ENCODE data around the gene PDC.
"Not testable (repeated sequence)": the region's sequence is repeated elsewhere in the genome, so short reads cannot be mapped to it uniquely, and the experiment has no call there.

Gene PDC

GRCh38 chr1:186418503-186418902 lies 42.4 kb downstream of the PDC start:
- TF ChIP-seq POU2F2 (IDR thresholded peaks at IDR 0.05; ENCODE audit: low read depth, low read length), result no peak
- TF ChIP-seq SPI1 (IDR thresholded peaks at IDR 0.05; ENCODE audit: low read depth, low read length), result no peak
- TF ChIP-seq POLR2AphosphoS5 (IDR thresholded peaks at IDR 0.05; ENCODE audit: low read depth, low read length), result no peak
- no peak for DNase-seq (ENCODE audit: insufficient read length, low spot score)
- no peak for FAIRE-seq

- no peak for TF ChIP-seq POU2F2 (IDR thresholded peaks at IDR 0.05; ENCODE audit: low read depth, low read length)
- TF ChIP-seq PAX5 (IDR thresholded peaks at IDR 0.05; ENCODE audit: insufficient read depth, low read length, severe bottlenecking), result no peak
- TF ChIP-seq POLR2AphosphoS5 (IDR thresholded peaks at IDR 0.05; ENCODE audit: low read depth, low read length), result no peak
- TF ChIP-seq TAF1 (IDR thresholded peaks at IDR 0.05; ENCODE audit: low read depth, low read length), result no peak
- no peak for TF ChIP-seq POLR2A (IDR thresholded peaks at IDR 0.05; ENCODE audit: low read depth, low read length)
- no peak for TF ChIP-seq SPI1 (IDR thresholded peaks at IDR 0.05; ENCODE audit: low read depth, low read length)
- DNase-seq (ENCODE audit: insufficient read length, low spot score) (no peak), FAIRE-seq (no peak)
These were observed 47.6 kb downstream of the PDC start for GRCh38 chr1:186413319-186413718.

DNA sequence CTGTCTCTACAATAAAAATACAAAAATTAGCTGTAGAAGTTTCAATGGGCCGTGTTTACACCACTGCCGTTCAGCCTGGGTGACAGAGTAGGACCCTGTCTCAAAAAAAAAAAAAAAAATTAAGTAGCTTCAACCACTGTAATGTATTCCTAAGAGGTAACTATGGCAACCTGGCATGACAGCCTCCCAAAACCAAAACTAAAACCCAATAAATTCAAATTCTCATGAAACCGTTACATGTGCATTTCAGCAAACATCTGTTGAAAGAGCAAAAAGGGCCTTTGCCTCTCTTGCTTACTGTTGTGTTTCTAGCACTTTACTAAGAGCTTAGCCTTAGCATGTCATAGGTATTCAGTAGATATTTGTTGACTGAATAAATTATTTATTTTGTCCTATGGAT lies 51.8 kb downstream of the PDC start:
- TF ChIP-seq SPI1 (IDR thresholded peaks at IDR 0.05; ENCODE audit: low read depth, low read length) (no peak), POLR2A (IDR thresholded peaks at IDR 0.05; ENCODE audit: low read depth, low read length) (no peak)
- DNase-seq (ENCODE audit: insufficient read length, low spot score) (no peak), FAIRE-seq (no peak)

- DNase-seq (ENCODE audit: insufficient read length, low spot score), result peak; percentile 5
- TF ChIP-seq PAX5 (IDR thresholded peaks at IDR 0.05; ENCODE audit: insufficient read depth, low read length, severe bottlenecking) (no peak), POLR2AphosphoS5 (IDR thresholded peaks at IDR 0.05; ENCODE audit: low read depth, low read length) (no peak), TAF1 (IDR thresholded peaks at IDR 0.05; ENCODE audit: low read depth, low read length) (no peak), POLR2A (IDR thresholded peaks at IDR 0.05; ENCODE audit: low read depth, low read length) (no peak), POU2F2 (IDR thresholded peaks at IDR 0.05; ENCODE audit: low read depth, low read length) (no peak), SPI1 (IDR thresholded peaks at IDR 0.05; ENCODE audit: low read depth, low read length) (peak; percentile 25; the same call in 1 of the 2 replicates)
- peak; percentile 81 for FAIRE-seq
These were observed 56.4 kb downstream of the PDC start for GRCh38 chr1:186404454-186405051.

DNA sequence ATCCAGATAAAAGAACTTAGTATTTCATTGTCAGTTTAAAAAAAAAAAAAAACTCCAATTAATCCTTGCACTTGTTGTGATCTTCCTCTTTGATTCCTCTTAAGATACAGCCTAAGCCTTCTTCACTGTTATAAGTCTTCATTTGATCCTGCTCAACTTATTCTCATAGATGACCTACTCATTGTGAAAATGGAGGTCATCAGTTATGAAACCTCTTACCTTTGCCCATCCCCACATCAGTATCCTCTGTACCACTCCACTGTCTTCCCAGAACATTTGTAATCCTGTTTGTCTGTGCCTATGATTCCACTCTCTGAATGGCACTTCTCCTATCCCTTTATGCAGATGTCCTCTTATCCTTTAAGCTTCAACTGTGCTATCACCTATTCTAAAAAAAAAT lies 57.3 kb downstream of the PDC start:
- FAIRE-seq (no peak), DNase-seq (ENCODE audit: insufficient read length, low spot score) (no peak)
- TF ChIP-seq PAX5 (IDR thresholded peaks at IDR 0.05; ENCODE audit: insufficient read depth, low read length, severe bottlenecking) (no peak), POU2F2 (IDR thresholded peaks at IDR 0.05; ENCODE audit: low read depth, low read length) (no peak), SPI1 (IDR thresholded peaks at IDR 0.05; ENCODE audit: low read depth, low read length) (no peak), POLR2AphosphoS5 (IDR thresholded peaks at IDR 0.05; ENCODE audit: low read depth, low read length) (no peak), TAF1 (IDR thresholded peaks at IDR 0.05; ENCODE audit: low read depth, low read length) (no peak), POLR2A (IDR thresholded peaks at IDR 0.05; ENCODE audit: low read depth, low read length) (no peak)

- not testable (repeated sequence) for FAIRE-seq
These were observed 59.5 kb downstream of the PDC start for GRCh38 chr1:186401446-186401845.

More at GRCh38 chr1:186401446-186401845, 59.5 kb downstream of the PDC start:
- not testable (repeated sequence) for DNase-seq (ENCODE audit: insufficient read length, low spot score)

Data from GM12891 (cell line).